ENCODE data around the gene DPPA2.
A peak's percentile ranks its signal among the peaks of the same experiment; 100 is the strongest.

Gene DPPA2

DNA sequence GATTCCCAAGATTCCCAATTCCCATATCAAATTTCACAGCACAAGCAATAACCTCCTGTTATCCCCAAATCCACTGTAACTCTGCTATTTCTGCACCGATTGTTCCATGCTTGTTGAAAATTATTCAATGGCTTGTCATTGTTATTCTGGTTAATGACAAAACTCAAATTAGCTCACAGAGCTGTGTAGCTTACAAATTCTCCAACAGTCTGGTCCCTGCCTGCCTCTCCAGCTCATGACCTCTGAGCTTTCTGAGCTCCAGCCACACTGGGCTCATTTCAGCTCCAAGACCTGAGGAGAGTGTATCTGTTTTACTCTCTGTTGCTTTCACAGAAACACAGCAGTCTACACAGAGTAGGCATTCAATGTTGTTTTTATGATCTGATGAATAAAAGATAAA is 3.3 kb downstream of the DPPA2 start:
- DNase-seq = no peak

DNA sequence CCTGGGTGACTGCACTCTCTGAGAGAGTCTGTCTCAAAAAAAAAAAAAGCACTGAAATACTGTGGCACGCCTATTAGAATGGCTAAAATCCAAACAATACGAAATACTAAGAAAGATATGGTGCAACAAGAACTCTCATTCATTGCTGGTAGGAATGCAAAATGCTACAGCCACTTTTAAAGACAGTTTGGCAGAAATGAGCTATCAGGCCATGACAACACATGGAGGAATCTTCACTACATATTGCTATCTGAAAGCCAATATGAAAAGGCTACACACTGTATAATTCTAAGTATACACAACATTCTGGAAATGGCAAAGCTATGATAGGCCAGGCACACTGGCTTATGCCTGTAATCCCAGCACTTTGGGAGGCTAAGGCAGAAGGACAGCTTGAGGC is 18.8 kb downstream of the DPPA2 start:
- DNase-seq = no peak

DNA sequence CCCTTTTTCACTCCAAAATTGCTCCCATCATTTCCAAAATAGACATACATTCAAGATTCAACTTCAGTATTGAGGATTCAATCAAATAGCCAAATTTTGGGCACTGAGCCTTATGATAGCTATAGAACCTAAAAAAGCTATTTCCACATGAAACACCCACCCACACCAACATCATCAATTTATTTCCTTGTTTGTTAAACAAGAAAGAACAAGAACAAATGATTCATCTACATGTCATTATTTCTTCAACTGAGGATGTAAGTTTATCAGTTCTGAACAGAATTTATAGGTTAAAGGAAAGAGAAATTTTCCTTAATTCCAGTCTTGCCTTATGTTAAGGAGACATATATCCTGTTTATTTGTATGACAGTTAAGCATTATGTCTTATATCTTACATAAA is 32.2 kb downstream of the DPPA2 start:
- no peak for DNase-seq

DNA sequence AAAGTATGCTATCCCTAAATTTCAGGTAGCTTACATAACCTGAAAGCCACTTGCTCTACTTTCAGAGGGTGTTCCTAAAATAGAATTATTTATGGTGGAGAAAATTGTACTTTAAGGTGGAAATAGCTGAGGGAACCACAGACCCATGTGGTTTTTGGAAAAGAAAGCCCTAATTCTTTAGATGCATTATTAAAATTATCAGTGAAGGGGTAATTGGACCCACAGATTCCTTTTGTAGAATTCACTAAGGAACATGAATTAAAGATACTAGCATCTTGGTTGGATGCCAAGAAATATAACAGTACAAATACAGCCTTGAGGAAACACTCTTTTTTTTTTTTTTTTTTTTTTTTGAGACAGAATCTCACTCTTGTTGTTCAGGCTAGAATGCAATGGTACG is 37.8 kb downstream of the DPPA2 start:
- no peak for DNase-seq

DNA sequence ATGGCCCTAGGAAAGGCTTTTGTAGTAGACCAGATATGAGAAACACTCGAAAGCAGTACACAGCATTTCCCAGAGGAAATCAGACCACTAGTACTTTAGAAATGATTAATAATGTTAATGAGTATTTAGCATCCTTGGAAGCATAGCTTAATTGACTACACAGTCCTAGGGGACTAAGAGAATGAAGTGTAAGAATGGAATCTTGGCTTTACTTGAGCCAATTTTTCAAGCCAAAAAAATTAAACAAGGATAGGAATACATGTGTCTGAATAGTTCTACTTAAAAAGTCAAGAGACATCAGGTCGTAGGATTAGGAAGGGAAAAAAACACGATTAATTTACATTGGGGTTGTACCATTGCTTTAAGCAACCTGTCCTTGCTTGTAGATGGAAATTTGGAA is 38.2 kb downstream of the DPPA2 start:
- DNase-seq = no peak

DNA sequence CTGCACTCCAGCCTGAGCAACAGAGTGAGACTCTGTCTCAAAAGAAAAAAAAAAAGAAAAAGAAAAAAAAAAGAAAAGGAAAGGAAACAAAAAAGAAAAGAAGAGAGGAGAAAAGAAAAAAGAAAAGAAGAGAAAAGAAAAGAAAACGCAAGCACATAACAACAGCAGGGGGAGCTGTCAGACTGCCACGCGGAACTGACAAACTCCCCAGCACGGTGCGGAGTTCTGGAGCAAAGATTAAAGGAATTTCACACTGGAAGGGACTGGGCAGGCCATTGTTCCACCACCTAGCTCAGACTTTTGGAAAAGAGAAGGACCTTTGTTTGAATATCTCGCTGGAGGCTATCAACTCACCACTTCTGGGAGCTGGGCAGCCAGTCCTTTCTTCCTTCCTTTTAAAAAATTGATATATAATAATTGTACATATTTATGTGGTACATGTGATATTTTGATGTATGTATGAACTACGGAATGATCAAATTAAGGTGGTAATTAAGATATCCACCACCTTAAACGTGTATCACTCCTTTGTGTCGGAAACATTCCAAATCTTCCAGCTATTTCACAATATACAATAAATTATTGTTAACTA is 40.5 kb downstream of the DPPA2 start:
- peak; percentile 70 for DNase-seq

DNA sequence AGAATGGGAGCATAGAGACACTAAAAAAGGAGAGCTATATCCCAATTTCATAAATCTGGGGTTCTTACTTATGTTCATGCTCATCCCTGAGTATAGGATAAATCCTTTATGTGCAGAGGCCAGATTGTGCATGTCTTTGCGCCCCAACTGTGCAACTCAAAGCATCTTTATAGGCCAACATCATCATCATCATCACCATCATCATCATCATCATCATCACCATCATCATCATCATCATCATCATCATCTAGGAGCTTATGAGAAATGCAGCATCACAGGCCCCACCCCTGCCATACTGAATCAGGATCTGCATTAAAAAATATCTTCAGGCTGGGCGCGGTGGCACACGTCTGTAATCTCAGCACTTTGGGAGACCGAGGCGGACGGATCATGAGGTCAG is 45.5 kb downstream of the DPPA2 start:
- no peak for DNase-seq

DNA sequence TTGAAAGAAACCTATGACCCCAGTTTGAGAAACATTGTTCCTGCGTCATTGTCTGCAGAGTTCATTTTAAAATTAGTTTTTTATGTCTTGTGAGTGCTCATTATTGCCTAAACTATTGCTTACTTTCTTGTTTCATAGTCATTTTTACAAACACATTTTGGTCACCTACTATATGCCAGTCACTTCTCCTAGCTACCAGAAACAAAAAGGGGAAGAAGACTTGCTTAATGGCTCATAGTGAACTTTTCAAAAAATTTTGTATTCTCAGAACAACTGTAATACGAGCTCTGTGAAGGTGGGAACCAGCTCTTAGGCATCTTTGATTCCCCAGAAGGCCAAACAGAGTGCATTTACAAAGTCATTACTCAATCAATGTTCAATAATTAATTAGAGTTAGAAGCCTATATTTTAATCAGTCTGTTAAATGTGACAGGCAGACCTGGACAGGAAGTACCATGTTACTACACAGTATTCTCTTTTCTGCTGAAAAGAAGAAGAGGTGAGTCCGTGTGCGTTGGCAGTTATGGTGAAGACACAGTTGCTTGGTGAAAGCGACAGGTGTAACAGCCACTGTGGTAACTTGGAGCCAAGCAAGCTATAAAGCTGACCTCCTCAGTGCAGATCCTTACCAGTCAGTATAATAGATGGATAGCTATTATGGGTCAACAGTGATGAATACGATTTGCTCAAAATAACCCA is 46.6 kb downstream of the DPPA2 start:
- peak; percentile 36 for DNase-seq

DNA sequence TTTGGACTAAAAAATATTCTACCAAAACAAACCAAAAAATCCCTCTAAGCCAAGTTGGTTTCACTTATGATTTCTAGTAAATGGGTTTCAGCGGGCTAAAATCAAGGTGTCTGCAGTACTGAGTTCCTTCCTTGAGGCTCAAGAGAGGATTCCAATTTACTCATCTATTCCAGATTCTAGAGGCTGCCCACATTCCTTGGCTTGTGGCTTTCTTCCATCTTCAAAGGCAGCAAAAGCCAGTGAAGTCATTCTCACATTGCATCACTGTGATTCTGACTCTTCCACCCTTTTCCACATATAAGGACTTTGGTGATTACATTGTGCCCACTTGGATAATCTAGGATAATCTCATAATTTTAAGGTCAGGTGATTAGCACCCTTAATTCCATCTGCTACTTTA is 48.1 kb downstream of the DPPA2 start:
- DNase-seq = no peak

DNA sequence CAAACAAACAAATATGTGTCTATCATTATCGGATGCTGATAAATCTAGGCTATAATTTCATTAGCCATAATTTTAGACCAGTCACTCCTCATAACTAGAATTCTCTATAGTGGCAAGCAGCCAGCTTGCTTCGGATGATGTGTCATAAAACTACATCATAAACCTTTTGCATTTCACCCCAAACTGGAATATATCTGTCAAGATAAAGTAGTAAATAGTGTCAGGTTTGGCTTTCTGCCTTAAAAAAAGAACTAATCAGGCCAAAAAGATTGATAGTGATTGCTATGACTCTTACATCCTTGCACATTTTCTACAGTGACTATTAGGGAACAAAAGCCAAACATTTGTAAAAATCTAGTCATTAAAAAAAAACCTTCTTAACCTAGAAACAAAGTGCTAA is 51.0 kb downstream of the DPPA2 start:
- no peak for DNase-seq

DNA sequence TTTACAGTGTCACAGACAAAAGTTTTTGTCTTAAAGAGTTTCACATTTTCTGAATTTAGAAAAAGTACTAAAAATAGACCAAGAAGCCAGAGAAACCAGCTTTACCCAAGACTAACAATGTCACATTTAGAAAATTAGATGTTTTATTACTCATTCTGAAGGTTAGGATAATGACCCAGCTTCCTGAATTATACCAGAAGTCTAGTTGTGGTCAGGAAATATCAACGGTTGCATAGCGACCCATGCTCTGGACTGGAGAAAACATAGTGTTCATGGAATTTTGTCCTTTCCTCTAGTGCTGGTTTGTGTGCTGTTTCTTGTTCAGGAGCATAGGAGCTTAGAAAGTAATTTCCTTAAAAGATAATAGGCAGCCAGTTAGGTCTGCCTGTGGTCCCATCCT is 59.0 kb downstream of the DPPA2 start:
- DNase-seq = peak; percentile 28

DNA sequence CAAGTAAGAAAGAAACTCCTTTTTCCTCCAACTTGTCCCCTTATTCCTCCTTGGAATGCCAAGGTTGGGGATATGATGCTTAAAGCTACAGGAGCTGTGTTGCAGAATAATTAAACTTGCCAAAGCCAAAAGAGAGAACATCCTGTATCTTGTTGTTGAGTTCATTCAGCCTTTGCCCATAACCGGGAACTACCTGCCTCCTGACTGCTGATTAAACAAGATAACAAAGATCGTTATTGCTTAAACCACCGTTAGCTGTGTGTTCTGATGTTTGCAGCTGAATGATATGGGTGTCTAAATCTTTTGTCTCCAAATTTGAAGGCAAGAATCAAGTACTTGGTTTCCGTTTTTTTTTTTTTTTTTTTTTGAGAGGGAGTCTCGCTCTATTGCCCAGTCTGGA is 61.5 kb downstream of the DPPA2 start:
- DNase-seq = peak; percentile 32

DNA sequence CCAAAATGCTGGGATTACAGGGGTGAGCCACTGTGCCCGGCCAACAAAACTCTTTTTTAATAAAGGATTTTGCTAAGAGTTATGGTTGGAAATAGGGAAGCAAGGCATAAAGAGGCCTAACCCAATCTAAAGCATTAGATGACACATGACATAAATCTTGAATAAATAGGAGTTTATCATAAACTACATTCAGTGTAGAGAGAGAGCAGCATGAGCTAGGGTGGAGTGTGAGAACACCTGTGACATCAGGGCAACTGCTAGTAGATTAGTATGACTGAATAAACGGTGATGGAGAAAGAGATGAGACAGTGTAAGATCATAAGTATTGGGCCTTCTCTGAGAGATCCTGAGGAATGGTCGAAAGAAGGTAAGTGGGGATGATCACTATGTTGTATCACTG is 63.7 kb downstream of the DPPA2 start:
- no peak for DNase-seq
